Natural killer cell (primary cell): Measurements from ENCODE around the gene BORCS8. TPM values are rescaled to one million over a fixed set of nuclear protein-coding genes. Genes with fewer than 3 reads are reported as not detected.
A peak's percentile ranks its signal among the peaks of the same experiment; 100 is the strongest.

Source experiments
- ATAC-seq, 3 donors: fragments of 150-1000 bp in 2 of 3; fragments of 200-7000 bp in 1 of 3; cut with Tn5 transposase; 1 replicate in 1 of 3; 2 replicates in 2 of 3; pipeline ENCODE4 v1.10.0; 2021; ENCODE audit warnings: mild to moderate bottlenecking in 2 of 3, moderate library complexity in 2 of 3
- DNase-seq, 2 donors: peaks; one replicate each; pipeline versions ENCODE4 v3.0.0 to v3.0.0-alpha.2; 2013 to 2021; ENCODE audit warnings: mixed read lengths in 1 of 2
- H3K27ac ChIP-seq: one replicate; pipeline ENCODE4 v1.5.1; 2013; ENCODE audit warnings: mild to moderate bottlenecking, low read length
- H3K27me3 ChIP-seq: one replicate; pipeline ENCODE4 v1.6.1; 2013; ENCODE audit warnings: low read length; ENCODE audit not compliant: control insufficient read depth, insufficient read depth
- H3K36me3 ChIP-seq: one replicate; pipeline ENCODE4 v1.6.1; 2013; ENCODE audit warnings: low read length; ENCODE audit not compliant: control insufficient read depth, insufficient read depth
- H3K4me1 ChIP-seq: one replicate; pipeline ENCODE4 v1.6.1; 2013; ENCODE audit warnings: low read length; ENCODE audit not compliant: control insufficient read depth, insufficient read depth
- H3K4me3 ChIP-seq: one replicate; pipeline ENCODE4 v1.5.1; 2013; ENCODE audit warnings: low read length
- H3K9me3 ChIP-seq: one replicate; pipeline ENCODE4 v1.6.1; 2013; ENCODE audit warnings: low read length; ENCODE audit not compliant: control insufficient read depth, insufficient read depth
- H3K27ac Mint-ChIP-seq, 2 donors: one replicate each; pipeline ENCODE4 v1.8.0; 2022; ENCODE audit warnings: mild to moderate bottlenecking in 2 of 2, mixed read lengths in 2 of 2, moderate library complexity in 1 of 2
- H3K27me3 Mint-ChIP-seq, 2 donors: one replicate each; pipeline ENCODE4 v1.8.0; 2022; ENCODE audit warnings: low read depth in 2 of 2, mixed read lengths in 2 of 2
- H3K36me3 Mint-ChIP-seq: one replicate; pipeline ENCODE4 v1.8.0; 2022; ENCODE audit warnings: mixed read lengths
- H3K4me1 Mint-ChIP-seq, 2 donors: one replicate each; pipeline ENCODE4 v1.8.0; 2022; ENCODE audit warnings: mixed read lengths in 2 of 2
- H3K4me3 Mint-ChIP-seq: one replicate; pipeline ENCODE4 v1.8.0; 2022; ENCODE audit warnings: mild to moderate bottlenecking, moderate library complexity, mixed read lengths
- H3K9me3 Mint-ChIP-seq, 2 donors: one replicate each; pipeline ENCODE4 v1.8.0; 2022; ENCODE audit warnings: mixed read lengths in 2 of 2
- CTCF ChIP-seq: fragments of 200-600 bp; IDR thresholded peaks from one replicate; pipeline ENCODE4 v1.8.0; 2022; ENCODE audit warnings: antibody characterized with exemption
- WGBS: methylation state at CpG from one replicate; pipeline ENCODE4 v1.1.7; 2013; ENCODE audit warnings: missing lambda C conversion rate; ENCODE audit not compliant: insufficient coverage; 5-methylcytosine and 5-hydroxymethylcytosine counted together
- intact Hi-C: fragments of 100-400 bp; cut with micrococcal nuclease; formaldehyde crosslinking; loops from one replicate; pipeline ENCODE4 v1.14.2; 2022
- total RNA-seq, 4 donors: library from RNA; stranded (reverse); fragments of 120-200 nt in 1 of 4; gene quantifications; one replicate each; pipeline versions ENCODE4 v1.2.3 to v1.2.4, GENCODE V29; 2013 to 2022

BORCS8 gene
- total RNA-seq, 3 donors from 2014 or later (not counting 1 experiment from before 2014, with no cell fraction given): 28.2 to 42.4 (median 33.2) TPM

- Histone ChIP-seq H3K4me1 (peaks cover 22% of the 10 kb centered on the region), H3K9me3 (no peaks in the 10 kb centered on the region), H3K27ac (no peak overlapping the region), H3K4me3 (no peak overlapping the region), H3K27me3 (no peaks in the 10 kb centered on the region), H3K36me3 (peaks cover 26% of the 10 kb centered on the region)
- TF ChIP-seq CTCF: peak; percentile 63
- Mint-ChIP-seq H3K9me3 (no peaks in the 10 kb centered on the region), H3K36me3 (peaks cover 5% of the 10 kb centered on the region), H3K27ac (peak overlapping the region in 1 of 2 donors; percentile 23), H3K4me3 (no peak overlapping the region), H3K27me3 (no peaks in the 10 kb centered on the region), H3K4me1 (peaks cover 28 to 35% of the 10 kb centered on the region in 2 donors)
- peak; percentile 36 to 81 for DNase-seq
- WGBS: 82% methylated on average over 8 of the region's 9 CpGs
- intact Hi-C loops: no loop called here
- ATAC-seq: peak; percentile 61 to 91 (median 83)
These were observed 5.9 kb downstream of the BORCS8 start for GRCh38 chr19:19185853-19186740.

- H3K4me1 ChIP-seq: peaks cover 10% of the 10 kb centered on the region
- 97% methylated on average over 9 of the region's 9 CpGs for WGBS
- H3K36me3 ChIP-seq: peaks cover 43% of the 10 kb centered on the region
- H3K27me3 ChIP-seq: no peaks in the 10 kb centered on the region
- H3K27ac ChIP-seq: no peak overlapping the region
- H3K4me1 Mint-ChIP-seq: peaks cover 7 to 19% of the 10 kb centered on the region in 2 donors
- peaks cover 5% of the 10 kb centered on the region for H3K36me3 Mint-ChIP-seq
- intact Hi-C loops: no loop called here
- no peak overlapping the region for H3K27ac Mint-ChIP-seq
- H3K4me3 ChIP-seq: no peak overlapping the region
- H3K9me3 ChIP-seq: no peaks in the 10 kb centered on the region
- DNase-seq (no peak), ATAC-seq (no peak)
- TF ChIP-seq CTCF: no peak
- H3K9me3 Mint-ChIP-seq: no peaks in the 10 kb centered on the region
- H3K27me3 Mint-ChIP-seq: no peaks in the 10 kb centered on the region
- H3K4me3 Mint-ChIP-seq: no peak overlapping the region
These were observed 10.4 kb downstream of the BORCS8 start for GRCh38 chr19:19181488-19181998.

- TF ChIP-seq CTCF: no peak
- DNase-seq (no peak), ATAC-seq (peak in 2 of 3 donors; percentile 23 to 24)
- 72% methylated on average over 17 of the region's 17 CpGs for WGBS
- H3K4me1 ChIP-seq: peaks cover 14% of the 10 kb centered on the region
- peaks cover 38% of the 10 kb centered on the region for H3K36me3 ChIP-seq
- no peak overlapping the region for H3K4me3 ChIP-seq
- peaks cover 0 to 13% of the 10 kb centered on the region in 2 donors for H3K4me1 Mint-ChIP-seq
- no peaks in the 10 kb centered on the region for H3K27me3 Mint-ChIP-seq
- H3K27me3 ChIP-seq: no peaks in the 10 kb centered on the region
- H3K27ac Mint-ChIP-seq: no peak overlapping the region
- no peak overlapping the region for H3K4me3 Mint-ChIP-seq
- intact Hi-C loops: no loop called here
- peaks cover 5% of the 10 kb centered on the region for H3K36me3 Mint-ChIP-seq
- no peak overlapping the region for H3K27ac ChIP-seq
- no peaks in the 10 kb centered on the region for H3K9me3 ChIP-seq
- H3K9me3 Mint-ChIP-seq: no peaks in the 10 kb centered on the region
These were observed 12.2 kb downstream of the BORCS8 start for GRCh38 chr19:19179548-19180441.
